PC-3 (cell line): ENCODE measurements around the gene STRADA.

ENCODE experiments used
- CTCF ChIP-seq: fragments of 300-600 bp; sonication (generic); conservative IDR thresholded peaks from 2 replicates; pipeline ENCODE4 v1.5.1; 2017; ENCODE audit warnings: antibody characterized with exemption, low read depth, mild to moderate bottlenecking, low read length
- EZH2 ChIP-seq: fragments of 300-600 bp; sonication (generic); IDR thresholded peaks from one replicate; pipeline ENCODE4 v1.6.1; 2017; ENCODE audit warnings: antibody characterized with exemption, mild to moderate bottlenecking, low read length; ENCODE audit not compliant: unreplicated experiment

- no peak for TF ChIP-seq CTCF
- no peak for TF ChIP-seq EZH2
These were observed 75.9 kb downstream of the STRADA start for GRCh38 chr17:63665527-63666214.
